PC-3 (cell line): Measurements from ENCODE around the gene PRSS3. TPM values are rescaled to one million over a fixed set of nuclear protein-coding genes. Genes with fewer than 3 reads are reported as not detected.
"Not testable (repeated sequence)": the region's sequence is repeated elsewhere in the genome, so short reads cannot be mapped to it uniquely, and the experiment has no call there.

Source experiments
- ATAC-seq: fragments of 200-7000 bp; cut with Tn5 transposase; 2 replicates; pipeline ENCODE4 v1.9.1; 2020; ENCODE audit warnings: mild to moderate bottlenecking, moderate library complexity
- BruUV-seq: library from RNA; stranded (reverse); fragments of 400-500 nt; replicated peaks from 2 replicates; lab custom pipeline; 2021; lab: Mats Ljungman, UMichigan
- CTCF ChIA-PET: fragments of 300-600 bp; sonication (Branson Sonifier 250); formaldehyde crosslinking; loops from one replicate; lab custom pipeline; 2022; ENCODE audit warnings: antibody characterized with exemption; lab: Charles Lee
- POLR2A ChIA-PET: fragments of 300-600 bp; sonication (Branson Sonifier 250); formaldehyde crosslinking; loops from one replicate; lab custom pipeline; 2022; ENCODE audit warnings: antibody characterized with exemption; ENCODE audit not compliant: unreplicated experiment; lab: Charles Lee
- DNase-seq: peaks from one replicate; pipeline ENCODE4 v3.0.0-alpha.2; 2015
- H2AFZ ChIP-seq: fragments of 300-600 bp; sonication (generic); 2 replicates; pipeline ENCODE4 v1.6.0; 2016; ENCODE audit warnings: antibody characterized with exemption, low read length
- H3F3A ChIP-seq: fragments of 300-600 bp; sonication (generic); one replicate; pipeline ENCODE4 v1.6.0; 2017; ENCODE audit warnings: antibody characterized with exemption, low read length, control low read depth, mild to moderate bottlenecking; ENCODE audit not compliant: unreplicated experiment
- H3K27ac ChIP-seq: fragments of 300-600 bp; sonication (generic); 2 replicates; pipeline ENCODE4 v1.5.1; 2016; ENCODE audit warnings: mild to moderate bottlenecking, low read length
- H3K27me3 ChIP-seq: fragments of 300-600 bp; sonication (generic); 2 replicates; pipeline ENCODE4 v1.6.1; 2016; ENCODE audit warnings: low read length, mixed read lengths
- H3K36me3 ChIP-seq: fragments of 300-600 bp; sonication (generic); 2 replicates; pipeline ENCODE4 v1.6.1; 2016; ENCODE audit warnings: low read depth, mixed run types, low read length, mixed read lengths
- H3K4me1 ChIP-seq: fragments of 300-600 bp; sonication (generic); 2 replicates; pipeline ENCODE4 v1.5.1; 2016; ENCODE audit warnings: low read length; ENCODE audit not compliant: insufficient read depth
- H3K4me2 ChIP-seq: fragments of 300-600 bp; sonication (generic); 2 replicates; pipeline ENCODE4 v1.6.0; 2016; ENCODE audit warnings: low read length
- H3K4me3 ChIP-seq: fragments of 300-600 bp; sonication (generic); 2 replicates; pipeline ENCODE4 v1.5.1; 2016; ENCODE audit warnings: mild to moderate bottlenecking, low read length, mixed read lengths
- H3K79me2 ChIP-seq: fragments of 300-600 bp; sonication (generic); 2 replicates; pipeline ENCODE4 v1.6.1; 2017; ENCODE audit warnings: low read length, mixed read lengths
- H3K9ac ChIP-seq: fragments of 300-600 bp; sonication (generic); 2 replicates; pipeline ENCODE4 v1.6.0; 2016; ENCODE audit warnings: mild to moderate bottlenecking, low read length
- H3K9me2 ChIP-seq: fragments of 300-600 bp; sonication (generic); replicated peaks from 2 replicates; pipeline ENCODE4 v1.6.1; 2016; ENCODE audit warnings: mixed run types, low read length, mixed read lengths
- H3K9me3 ChIP-seq: fragments of 300-600 bp; sonication (generic); 2 replicates; pipeline ENCODE4 v1.6.1; 2016; ENCODE audit warnings: low read length, mixed read lengths
- H4K20me1 ChIP-seq: fragments of 300-600 bp; sonication (generic); 2 replicates; pipeline ENCODE4 v1.6.1; 2016; ENCODE audit warnings: low read length, mixed read lengths
- EZH2 ChIP-seq: fragments of 300-600 bp; sonication (generic); IDR thresholded peaks from one replicate; pipeline ENCODE4 v1.6.1; 2017; ENCODE audit warnings: antibody characterized with exemption, mild to moderate bottlenecking, low read length; ENCODE audit not compliant: unreplicated experiment
- EZH2phosphoT487 ChIP-seq: fragments of 300-600 bp; sonication (generic); IDR thresholded peaks from 2 replicates; pipeline ENCODE4 v1.6.1; 2018; ENCODE audit warnings: mild to moderate bottlenecking, antibody characterized with exemption, low read length, borderline replicate concordance
- intact Hi-C: fragments of 100-400 bp; cut with micrococcal nuclease; formaldehyde crosslinking; loops from 2 replicates; pipeline ENCODE4 v1.9.0; 2023
- total RNA-seq: library from RNA; depleted of rRNA; stranded (reverse); fragments of >200 nt; gene quantifications from 2 replicates; pipeline ENCODE4 v1.2.3, GENCODE V29; 2014
- TF ChIP-seq, protein P1 (sequence below): fragments of 300-600 bp; sonication (generic); conservative IDR thresholded peaks from 2 replicates; pipeline ENCODE4 v1.5.1; 2017; ENCODE audit warnings: antibody characterized with exemption, low read depth, mild to moderate bottlenecking, low read length

The PRSS3 gene
- total RNA-seq, 1 experiment from 2014 or later = 225 TPM

DNA sequence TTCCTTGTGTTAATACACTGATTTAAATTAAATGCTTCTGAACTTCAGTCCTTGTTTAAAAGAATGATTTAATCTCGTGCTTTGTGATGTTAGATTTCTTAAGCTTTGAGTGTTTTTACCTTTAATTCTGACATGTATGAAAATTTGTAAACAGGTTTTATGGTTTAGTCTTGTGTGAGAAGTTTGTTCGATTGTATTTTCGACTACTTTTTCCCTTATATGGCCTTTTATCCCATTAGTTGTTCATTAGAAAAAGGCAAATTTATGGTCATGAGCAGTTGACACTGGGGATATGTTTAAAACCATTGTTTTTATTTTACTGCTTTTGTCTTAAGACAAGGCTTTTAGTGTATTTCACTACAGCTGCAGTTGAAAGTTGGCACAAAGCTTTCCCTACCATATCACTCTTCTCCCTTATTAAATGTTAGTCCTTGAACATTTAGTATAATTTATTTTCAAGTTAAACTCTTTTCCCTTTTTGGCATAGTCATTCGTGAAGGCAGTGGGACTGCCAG is 24.9 kb downstream of the PRSS3 start:
- intact Hi-C loops = no loop called here
- ATAC-seq (no peak), DNase-seq (no peak)
- no peaks in the 10 kb centered on the region for H3K36me3 ChIP-seq
- H3K79me2 ChIP-seq = peaks cover 88% of the 10 kb centered on the region
- peaks cover 28% of the 10 kb centered on the region for H4K20me1 ChIP-seq
- H3K4me3 ChIP-seq = peak overlapping the region; percentile 79
- no TSS peak for BruUV-seq
- ChIA-PET CTCF (no interaction called here), POLR2A (no interaction called here)
- no peak overlapping the region for H3K27ac ChIP-seq
- H3K9me2 ChIP-seq = no peaks in the 10 kb centered on the region
- H3F3A ChIP-seq = no peaks in the 10 kb centered on the region
- H3K9ac ChIP-seq = peak overlapping the region; percentile 94; the same call in 1 of the 2 replicates
- peak overlapping the region; percentile 94 for H3K4me2 ChIP-seq
- H3K4me1 ChIP-seq = peaks cover 22% of the 10 kb centered on the region
- H2AFZ ChIP-seq = no peak overlapping the region
- no peaks in the 10 kb centered on the region for H3K27me3 ChIP-seq
- no peak for TF ChIP-seq EZH2phosphoT487
- TF ChIP-seq EZH2 = no peak
- TF ChIP-seq, protein P1, sequence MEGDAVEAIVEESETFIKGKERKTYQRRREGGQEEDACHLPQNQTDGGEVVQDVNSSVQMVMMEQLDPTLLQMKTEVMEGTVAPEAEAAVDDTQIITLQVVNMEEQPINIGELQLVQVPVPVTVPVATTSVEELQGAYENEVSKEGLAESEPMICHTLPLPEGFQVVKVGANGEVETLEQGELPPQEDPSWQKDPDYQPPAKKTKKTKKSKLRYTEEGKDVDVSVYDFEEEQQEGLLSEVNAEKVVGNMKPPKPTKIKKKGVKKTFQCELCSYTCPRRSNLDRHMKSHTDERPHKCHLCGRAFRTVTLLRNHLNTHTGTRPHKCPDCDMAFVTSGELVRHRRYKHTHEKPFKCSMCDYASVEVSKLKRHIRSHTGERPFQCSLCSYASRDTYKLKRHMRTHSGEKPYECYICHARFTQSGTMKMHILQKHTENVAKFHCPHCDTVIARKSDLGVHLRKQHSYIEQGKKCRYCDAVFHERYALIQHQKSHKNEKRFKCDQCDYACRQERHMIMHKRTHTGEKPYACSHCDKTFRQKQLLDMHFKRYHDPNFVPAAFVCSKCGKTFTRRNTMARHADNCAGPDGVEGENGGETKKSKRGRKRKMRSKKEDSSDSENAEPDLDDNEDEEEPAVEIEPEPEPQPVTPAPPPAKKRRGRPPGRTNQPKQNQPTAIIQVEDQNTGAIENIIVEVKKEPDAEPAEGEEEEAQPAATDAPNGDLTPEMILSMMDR = no peak
- H3K9me3 ChIP-seq = no peaks in the 10 kb centered on the region

DNA sequence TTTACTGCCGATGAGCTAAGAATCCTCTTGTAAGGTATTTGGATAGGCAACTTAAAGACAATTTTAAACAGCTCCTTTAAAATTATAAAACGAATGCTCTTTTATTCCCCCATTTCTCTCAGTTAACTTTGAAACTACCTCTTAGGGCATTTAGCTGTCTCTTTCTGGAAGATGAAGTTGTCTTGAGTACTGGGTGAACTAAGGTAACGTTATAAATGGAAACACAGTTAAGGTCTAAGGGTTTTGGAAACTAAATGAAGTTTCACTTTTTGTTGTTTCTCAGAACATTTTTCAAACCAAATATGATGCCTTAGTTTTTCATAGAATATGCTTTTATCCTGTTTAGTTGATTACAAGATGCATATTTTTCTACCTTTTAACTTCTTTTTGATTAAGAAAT is 28.4 kb downstream of the PRSS3 start:
- no TSS peak for BruUV-seq
- Histone ChIP-seq H3K4me3 (no peak overlapping the region), H3F3A (no peaks in the 10 kb centered on the region), H3K36me3 (no peaks in the 10 kb centered on the region), H3K4me2 (no peak overlapping the region), H3K79me2 (peaks cover 96% of the 10 kb centered on the region), H3K27ac (no peak overlapping the region), H4K20me1 (peaks cover 23% of the 10 kb centered on the region), H3K27me3 (no peaks in the 10 kb centered on the region), H3K9ac (no peak overlapping the region), H2AFZ (no peak overlapping the region), H3K9me2 (no peaks in the 10 kb centered on the region), H3K9me3 (no peaks in the 10 kb centered on the region), H3K4me1 (peaks cover 12% of the 10 kb centered on the region; the same call in 1 of the 2 replicates)
- CTCF ChIA-PET = no interaction called here
- intact Hi-C loops = no loop called here
- ATAC-seq = no peak
- DNase-seq = no peak
- TF ChIP-seq EZH2phosphoT487 (no peak), EZH2 (no peak)
- TF ChIP-seq, protein P1 = no peak
- POLR2A ChIA-PET = no interaction called here

DNA sequence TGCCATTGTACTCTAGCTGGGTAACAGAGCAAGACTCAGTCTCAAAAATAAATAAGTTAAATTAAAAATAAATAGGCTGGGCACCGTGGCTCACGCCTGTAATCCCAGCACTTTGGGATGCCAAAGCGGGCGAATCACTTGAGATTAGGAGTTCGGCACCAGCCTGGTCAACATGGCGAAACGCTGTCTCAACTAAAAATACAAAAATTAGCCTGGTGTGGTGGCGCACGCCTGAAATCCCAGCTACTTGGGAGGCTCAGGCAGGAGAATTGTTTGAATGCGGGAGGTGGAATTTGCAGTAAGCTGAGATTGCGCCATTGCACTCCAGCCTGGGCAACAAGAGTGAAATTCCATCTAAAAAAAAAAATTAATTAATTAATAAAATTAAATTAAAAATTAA is 31.9 kb downstream of the PRSS3 start:
- DNase-seq, H3K9me3 ChIP-seq, H3K4me2 ChIP-seq, H3K27ac ChIP-seq, intact Hi-C loops, H3K4me3 ChIP-seq, CTCF ChIA-PET, BruUV-seq, H3F3A ChIP-seq, H3K4me1 ChIP-seq, ATAC-seq, POLR2A ChIA-PET, H4K20me1 ChIP-seq, H3K9ac ChIP-seq, H3K36me3 ChIP-seq, H3K9me2 ChIP-seq, H2AFZ ChIP-seq, H3K27me3 ChIP-seq: not testable (repeated sequence)
- peaks cover 96% of the 10 kb centered on the region for H3K79me2 ChIP-seq

DNA sequence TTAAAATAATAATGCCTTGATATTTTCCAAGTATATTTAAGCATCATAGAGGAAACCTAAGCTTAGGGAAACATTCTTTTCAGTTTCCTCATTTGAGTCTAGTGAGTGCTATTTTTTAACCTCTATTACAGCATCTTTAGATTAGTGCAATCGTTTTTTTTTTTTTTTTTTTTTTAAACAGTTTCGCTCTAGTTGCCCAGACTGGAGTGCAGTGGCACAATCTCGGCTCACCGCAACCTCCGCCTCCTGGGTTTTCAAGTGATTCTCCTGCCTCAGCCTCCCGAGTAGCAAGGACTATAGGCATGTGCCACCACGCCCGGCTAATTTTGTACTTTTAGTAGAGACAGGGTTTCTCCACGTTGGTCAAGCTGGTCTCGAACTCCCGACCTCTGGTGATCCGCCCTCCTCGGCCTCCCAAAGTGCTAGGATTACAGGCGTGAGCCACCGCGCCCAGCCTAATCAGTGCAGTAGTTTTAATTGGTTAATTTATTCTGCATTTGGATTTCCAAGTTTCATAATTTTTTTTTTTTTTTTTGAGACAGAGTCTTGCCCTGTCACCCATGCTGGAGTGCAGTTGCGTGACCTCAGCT is 34.4 kb downstream of the PRSS3 start:
- Histone ChIP-seq H4K20me1 (peaks cover 11% of the 10 kb centered on the region; the same call in 1 of the 2 replicates), H3K79me2 (peaks cover 96% of the 10 kb centered on the region)
- H3K9me3 ChIP-seq, CTCF ChIA-PET, H3K36me3 ChIP-seq, H2AFZ ChIP-seq, DNase-seq, H3K27ac ChIP-seq, POLR2A ChIA-PET, BruUV-seq, H3F3A ChIP-seq, ATAC-seq, intact Hi-C loops, H3K4me2 ChIP-seq, H3K27me3 ChIP-seq, H3K4me1 ChIP-seq, H3K9me2 ChIP-seq, H3K9ac ChIP-seq, H3K4me3 ChIP-seq: not testable (repeated sequence)
